Chondrocyte (in vitro differentiated cells): ENCODE measurements around the gene SLC36A4. TPM values are rescaled to one million over a fixed set of nuclear protein-coding genes. Genes with fewer than 3 reads are reported as not detected.
"Not testable (repeated sequence)": the region's sequence is repeated elsewhere in the genome, so short reads cannot be mapped to it uniquely, and the experiment has no call there.

Source experiments
- DNase-seq: peaks from one replicate; pipeline ENCODE4 v3.0.0; 2021; ENCODE audit warnings: mixed read lengths, low spot score
- H3K27ac Mint-ChIP-seq: one replicate; pipeline ENCODE4 v1.8.0; 2021; ENCODE audit warnings: mild to moderate bottlenecking, moderate library complexity, mixed read lengths; ENCODE audit not compliant: unreplicated experiment
- H3K27me3 Mint-ChIP-seq: 2 replicates; pipeline ENCODE4 v1.8.0; 2021; ENCODE audit warnings: low read depth, mixed read lengths
- H3K36me3 Mint-ChIP-seq: 2 replicates; pipeline ENCODE4 v1.8.0; 2021; ENCODE audit warnings: low read depth, mixed read lengths
- H3K4me1 Mint-ChIP-seq: 2 replicates; pipeline ENCODE4 v1.8.0; 2021; ENCODE audit warnings: low read depth, mild to moderate bottlenecking, mixed read lengths
- H3K4me3 Mint-ChIP-seq: one replicate; pipeline ENCODE4 v1.8.0; 2021; ENCODE audit warnings: mild to moderate bottlenecking, moderate library complexity, mixed read lengths; ENCODE audit not compliant: unreplicated experiment
- H3K9me3 Mint-ChIP-seq: 2 replicates; pipeline ENCODE4 v1.8.0; 2021; ENCODE audit warnings: low read depth, mixed read lengths
- CTCF ChIP-seq: fragments of 200-600 bp; sonication (generic); IDR thresholded peaks from 2 replicates; pipeline ENCODE4 v1.5.0; 2021; ENCODE audit warnings: antibody characterized with exemption, mild to moderate bottlenecking, moderate library complexity
- total RNA-seq: library from RNA; stranded (reverse); gene quantifications from 3 replicates; pipeline ENCODE4 v1.2.1, GENCODE V29; 2021

SLC36A4 gene
- total RNA-seq, 1 donor from 2014 or later: 20.9 TPM

- H3K36me3 Mint-ChIP-seq: peaks cover 11% of the 10 kb centered on the region
- no peak for DNase-seq
- TF ChIP-seq CTCF: no peak
- H3K4me1 Mint-ChIP-seq: peaks cover 2% of the 10 kb centered on the region
- no peak overlapping the region for H3K27ac Mint-ChIP-seq
- H3K27me3 Mint-ChIP-seq: no peaks in the 10 kb centered on the region
- no peak overlapping the region for H3K4me3 Mint-ChIP-seq
- H3K9me3 Mint-ChIP-seq: peaks cover 15% of the 10 kb centered on the region
Measured at GRCh38 chr11:93188726-93189125, 9.1 kb downstream of the SLC36A4 start.

GRCh38 chr11:93187290-93187689 lies 10.5 kb downstream of the SLC36A4 start:
- Mint-ChIP-seq H3K36me3 (peaks cover 12% of the 10 kb centered on the region), H3K27me3 (no peaks in the 10 kb centered on the region), H3K27ac (no peak overlapping the region), H3K4me1 (peaks cover 2% of the 10 kb centered on the region), H3K4me3 (no peak overlapping the region), H3K9me3 (peaks cover 15% of the 10 kb centered on the region)
- no peak for TF ChIP-seq CTCF
- DNase-seq: no peak

DNA sequence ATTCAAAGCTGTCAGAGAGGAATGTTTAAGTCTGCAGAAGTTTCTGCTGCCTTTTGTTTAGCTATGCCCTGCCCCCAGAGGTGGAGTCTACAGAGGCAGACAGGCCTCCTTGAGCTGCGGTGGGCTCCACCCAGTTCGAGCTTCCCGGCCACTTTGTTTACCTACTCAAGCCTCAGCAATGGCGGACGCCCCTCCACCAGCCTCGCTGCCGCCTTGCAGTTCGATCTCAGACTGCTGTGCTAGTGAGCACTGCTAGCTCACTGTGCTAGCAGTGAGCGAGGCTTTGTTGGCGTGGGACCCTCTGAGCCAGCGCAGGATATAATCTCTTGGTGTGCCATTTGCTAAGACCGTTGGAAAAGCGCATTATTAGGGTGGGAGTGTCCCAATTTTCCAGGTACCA lies 19.9 kb downstream of the SLC36A4 start:
- peak; percentile 79 for DNase-seq
- not testable (repeated sequence) for H3K27ac Mint-ChIP-seq, H3K4me1 Mint-ChIP-seq, H3K27me3 Mint-ChIP-seq, H3K4me3 Mint-ChIP-seq
- H3K9me3 Mint-ChIP-seq: peaks cover 19% of the 10 kb centered on the region
- H3K36me3 Mint-ChIP-seq: peaks cover 32% of the 10 kb centered on the region

DNA sequence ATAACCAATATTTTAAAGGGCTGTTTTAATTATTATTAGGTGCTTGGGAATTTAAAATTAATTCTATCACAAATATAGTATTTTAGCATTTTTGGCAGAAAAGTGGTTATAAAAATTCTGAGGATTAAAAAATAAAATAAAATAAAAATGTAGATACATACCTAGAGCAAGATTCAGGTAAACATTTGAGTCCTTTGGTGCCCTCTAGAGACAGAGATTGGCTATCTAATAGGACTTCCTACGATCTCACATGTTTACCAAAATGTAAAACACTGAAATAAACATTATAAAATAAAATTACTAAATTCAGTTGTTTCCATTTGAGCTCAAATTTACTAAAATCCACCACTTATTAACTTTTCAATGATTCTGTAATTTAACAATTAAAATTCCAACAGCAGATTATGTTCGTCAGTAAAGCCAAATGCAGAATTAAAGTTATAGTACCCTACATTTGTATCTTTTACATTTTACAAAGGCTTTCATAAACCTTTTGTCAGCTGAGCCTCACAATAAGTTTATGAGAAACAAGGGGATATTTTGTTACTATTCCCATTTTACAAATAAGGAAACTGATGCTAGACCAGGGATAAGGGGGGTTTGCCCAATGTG lies 27.7 kb downstream of the SLC36A4 start:
- no peak for DNase-seq
- H3K27ac Mint-ChIP-seq: no peak overlapping the region

GRCh38 chr11:93169143-93169542 lies 28.6 kb downstream of the SLC36A4 start:
- no peak overlapping the region for H3K4me3 Mint-ChIP-seq
- H3K36me3 Mint-ChIP-seq: peaks cover 6% of the 10 kb centered on the region
- no peaks in the 10 kb centered on the region for H3K27me3 Mint-ChIP-seq
- TF ChIP-seq CTCF: no peak
- H3K4me1 Mint-ChIP-seq: no peaks in the 10 kb centered on the region
- DNase-seq: no peak
- H3K9me3 Mint-ChIP-seq: no peaks in the 10 kb centered on the region
- H3K27ac Mint-ChIP-seq: no peak overlapping the region

More for the DNA sequence above, 27.7 kb downstream of the SLC36A4 start:
- H3K36me3 Mint-ChIP-seq: no peaks in the 10 kb centered on the region
- H3K4me1 Mint-ChIP-seq: no peaks in the 10 kb centered on the region
- H3K27me3 Mint-ChIP-seq: no peaks in the 10 kb centered on the region
- no peak overlapping the region for H3K4me3 Mint-ChIP-seq
- no peaks in the 10 kb centered on the region for H3K9me3 Mint-ChIP-seq
- TF ChIP-seq CTCF: peak; percentile 88

GRCh38 chr11:93166862-93167261 lies 30.9 kb downstream of the SLC36A4 start:
- Mint-ChIP-seq H3K36me3 (peaks cover 15% of the 10 kb centered on the region), H3K4me3 (no peak overlapping the region), H3K27ac (no peak overlapping the region), H3K27me3 (no peaks in the 10 kb centered on the region), H3K4me1 (no peaks in the 10 kb centered on the region), H3K9me3 (no peaks in the 10 kb centered on the region)
- TF ChIP-seq CTCF: no peak
- no peak for DNase-seq
